ENCODE measurements around the gene TXLNA. TPM values are rescaled to one million over a fixed set of nuclear protein-coding genes. Genes with fewer than 3 reads are reported as not detected.

Gene TXLNA
- total and polyA plus RNA-seq, 12 donors = 7.5 to 28.9 (median 16.0) TPM

DNA sequence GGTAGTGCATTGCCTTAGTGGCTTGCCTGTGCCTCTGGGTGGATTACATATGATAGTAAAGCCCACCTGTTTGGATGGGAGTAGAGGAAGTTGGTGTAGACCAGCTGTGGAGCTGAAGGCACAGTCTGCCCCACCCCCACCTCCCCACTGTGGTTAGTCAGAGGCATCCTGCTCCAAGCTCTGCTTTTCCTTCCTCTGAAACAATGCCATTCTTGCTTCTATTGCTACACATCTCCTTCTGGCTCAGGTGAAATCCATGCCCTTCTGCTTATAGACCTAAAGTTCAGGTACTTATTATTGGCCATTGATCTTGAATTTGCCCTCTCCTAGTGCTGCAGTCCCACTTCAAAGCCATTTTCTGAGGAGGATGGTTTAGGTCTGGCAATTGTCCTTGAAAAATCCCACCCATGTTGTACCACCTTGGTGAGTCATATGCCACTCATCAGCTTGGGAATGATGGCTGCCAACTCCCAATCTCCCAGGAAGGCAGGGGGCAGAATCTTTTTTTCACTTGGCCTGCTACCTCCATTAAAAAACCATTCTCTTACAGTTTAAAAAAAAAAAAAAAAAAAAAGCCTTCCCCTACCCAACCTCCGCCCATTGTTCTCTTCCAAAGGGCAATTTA, 6.7 kb upstream of the TXLNA start:
- 92 to 97% methylated on average over 1 of the region's 1 CpG for WGBS, 2 donors
- no peaks in the 10 kb centered on the region for H3K27me3 ChIP-seq
- peak overlapping the region in 3 of 10 donors; percentile 29 to 52 (median 39) for H3K27ac ChIP-seq
- H3K36me3 ChIP-seq = peaks cover 0 to 80% (median 41%) of the 10 kb centered on the region in 9 donors
- intact Hi-C loops (cut with DNase I) = loop anchor here in 1 of 10 donors (10.0 kb wide), 1 partner anchor 58 kb away; no protein-coding TSS in a partner anchor
- ATAC-seq (no peak), DNase-seq (no peak)
- peaks cover 0 to 8% (median 0%) of the 10 kb centered on the region in 9 donors for H3K4me1 ChIP-seq
- H3K9me3 ChIP-seq = no peaks in the 10 kb centered on the region
- no peak overlapping the region for H3K4me3 ChIP-seq
- TF ChIP-seq, protein P1, sequence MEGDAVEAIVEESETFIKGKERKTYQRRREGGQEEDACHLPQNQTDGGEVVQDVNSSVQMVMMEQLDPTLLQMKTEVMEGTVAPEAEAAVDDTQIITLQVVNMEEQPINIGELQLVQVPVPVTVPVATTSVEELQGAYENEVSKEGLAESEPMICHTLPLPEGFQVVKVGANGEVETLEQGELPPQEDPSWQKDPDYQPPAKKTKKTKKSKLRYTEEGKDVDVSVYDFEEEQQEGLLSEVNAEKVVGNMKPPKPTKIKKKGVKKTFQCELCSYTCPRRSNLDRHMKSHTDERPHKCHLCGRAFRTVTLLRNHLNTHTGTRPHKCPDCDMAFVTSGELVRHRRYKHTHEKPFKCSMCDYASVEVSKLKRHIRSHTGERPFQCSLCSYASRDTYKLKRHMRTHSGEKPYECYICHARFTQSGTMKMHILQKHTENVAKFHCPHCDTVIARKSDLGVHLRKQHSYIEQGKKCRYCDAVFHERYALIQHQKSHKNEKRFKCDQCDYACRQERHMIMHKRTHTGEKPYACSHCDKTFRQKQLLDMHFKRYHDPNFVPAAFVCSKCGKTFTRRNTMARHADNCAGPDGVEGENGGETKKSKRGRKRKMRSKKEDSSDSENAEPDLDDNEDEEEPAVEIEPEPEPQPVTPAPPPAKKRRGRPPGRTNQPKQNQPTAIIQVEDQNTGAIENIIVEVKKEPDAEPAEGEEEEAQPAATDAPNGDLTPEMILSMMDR (IDR thresholded peaks at IDR 0.05) = no peak

DNA sequence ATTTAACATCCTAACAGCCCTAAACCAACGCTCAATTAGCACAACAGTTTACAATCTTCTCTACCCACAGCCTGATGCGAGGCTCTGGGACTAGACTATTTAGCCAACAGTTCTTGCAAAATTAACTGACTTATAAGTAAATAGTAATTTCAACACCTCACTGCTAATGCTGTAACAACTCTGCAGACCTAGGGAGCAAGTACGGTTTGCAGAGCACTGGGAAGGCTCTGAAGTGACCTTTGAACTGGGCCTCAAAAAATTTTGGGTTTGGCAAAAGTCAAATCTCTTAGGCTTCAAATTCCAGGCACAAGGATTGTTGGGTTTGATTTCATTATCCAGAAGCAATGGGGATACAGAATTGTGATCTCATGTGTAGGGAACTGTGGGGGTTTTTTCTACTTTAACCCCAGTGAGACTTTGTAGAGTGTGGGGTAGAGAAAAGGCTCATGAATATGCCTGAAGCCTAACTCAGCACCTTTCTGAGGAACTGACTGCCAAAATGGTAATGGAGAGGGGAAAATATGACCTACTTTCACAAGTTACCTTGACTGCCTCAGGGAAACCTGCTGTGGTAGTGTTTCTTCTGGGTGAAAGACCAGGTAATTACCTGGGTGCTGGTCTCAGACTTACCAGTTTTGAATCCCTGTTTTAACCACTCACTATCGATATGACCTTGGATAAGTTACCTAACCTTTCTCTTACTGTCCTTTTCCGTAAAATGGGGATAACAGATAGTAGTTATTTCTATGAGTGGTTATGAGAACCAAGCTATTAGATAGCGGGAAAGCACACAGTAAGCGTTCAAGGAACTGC, 889 bp upstream of the TXLNA start:
- Histone ChIP-seq H3K27ac (peak overlapping the region in 9 of 10 donors; percentile 73 to 98 (median 96)), H3K4me3 (peak overlapping the region in 9 of 10 donors; percentile 42 to 80 (median 73)), H3K27me3 (no peaks in the 10 kb centered on the region), H3K9me3 (no peaks in the 10 kb centered on the region), H3K4me1 (peaks cover 3 to 44% (median 32%) of the 10 kb centered on the region in 9 donors), H3K36me3 (peaks cover 0 to 51% (median 3%) of the 10 kb centered on the region in 9 donors)
- TF ChIP-seq, protein P1 (IDR thresholded peaks at IDR 0.05) = no peak
- intact Hi-C loops (cut with DNase I) = loop anchor here in 2 of 10 donors (5.0 to 10.0 kb wide), 2 partner anchors 64 to 71 kb away; partner anchors contain the start of gene KPNA6 (in 1 of the 2)
- WGBS, 2 donors = 87 to 91% methylated on average over 7 of the region's 7 CpGs
- no peak for ATAC-seq
- DNase-seq = no peak

DNA sequence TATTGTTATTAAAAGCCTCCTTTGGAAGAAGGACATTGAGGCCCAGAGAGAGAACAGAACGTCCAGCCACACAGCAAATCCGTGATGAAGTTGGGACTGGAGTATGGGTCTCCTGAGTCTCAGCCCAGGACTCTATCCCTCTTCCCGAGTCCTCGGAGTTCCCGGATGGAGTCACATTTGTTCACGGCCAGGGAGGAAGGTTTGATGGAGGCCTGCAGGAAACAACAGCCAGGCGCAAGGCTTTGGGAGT, 357 bp upstream of the TXLNA start:
- Histone ChIP-seq H3K36me3 (peaks cover 0 to 51% (median 4%) of the 10 kb centered on the region in 9 donors), H3K4me1 (peaks cover 3 to 50% (median 32%) of the 10 kb centered on the region in 9 donors), H3K27me3 (no peaks in the 10 kb centered on the region), H3K4me3 (peak overlapping the region; percentile 4 to 80 (median 72)), H3K27ac (peak overlapping the region; percentile 59 to 98 (median 96)), H3K9me3 (no peaks in the 10 kb centered on the region)
- peak in 7 of 8 donors; percentile 0 to 40 (median 34) for ATAC-seq
- DNase-seq = no peak
- intact Hi-C loops (cut with DNase I) = loop anchor here in 2 of 10 donors (5.0 to 10.0 kb wide), 2 partner anchors 64 to 72 kb away; partner anchors contain the start of gene KPNA6 (in 1 of the 2)
- 6 to 12% methylated on average over 7 of the region's 7 CpGs for WGBS, 2 donors
- TF ChIP-seq, protein P1 (IDR thresholded peaks at IDR 0.05) = no peak
